ENCODE measurements around the gene ADGRV1.

The ADGRV1 gene

DNA sequence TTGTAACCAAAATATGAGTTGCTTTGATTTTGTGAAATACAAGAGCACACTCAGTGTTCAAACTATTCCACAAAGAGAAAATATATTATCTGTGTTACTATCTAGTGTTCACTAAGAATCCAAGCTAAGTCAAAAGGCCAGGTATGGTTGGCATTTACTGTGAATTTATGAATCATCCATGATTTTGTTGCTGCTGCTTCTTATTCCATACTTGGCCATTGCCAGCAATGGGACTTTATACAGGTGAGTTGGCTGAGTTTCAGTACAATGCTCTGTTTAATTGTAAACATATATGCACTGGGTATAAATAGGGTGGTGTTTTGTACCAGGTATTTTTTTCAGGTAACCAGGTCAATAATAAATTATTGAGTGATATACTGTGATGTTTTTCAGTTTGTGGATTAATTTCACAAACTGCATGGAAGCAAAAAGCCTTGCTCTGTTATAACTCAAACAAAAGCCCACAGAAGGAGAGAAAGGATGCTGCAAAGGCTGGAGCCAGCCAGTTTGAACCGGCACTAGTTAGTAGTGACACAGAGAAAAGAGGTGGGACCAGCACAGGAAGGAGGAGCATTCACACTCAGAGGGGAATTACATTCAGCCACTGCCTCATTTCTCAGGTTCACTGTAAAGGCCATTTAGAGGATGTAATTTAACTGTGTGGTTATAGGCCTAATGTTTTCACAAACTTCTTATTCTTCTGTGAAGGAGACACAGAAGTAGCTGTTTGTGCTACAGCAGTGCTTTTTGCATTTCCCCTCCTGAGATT is 381.8 kb downstream of the ADGRV1 start:
- no peak for DNase-seq (ENCODE audit: insufficient read length, low spot score)
- peak; percentile 56 for FAIRE-seq
- TF ChIP-seq, protein P1, sequence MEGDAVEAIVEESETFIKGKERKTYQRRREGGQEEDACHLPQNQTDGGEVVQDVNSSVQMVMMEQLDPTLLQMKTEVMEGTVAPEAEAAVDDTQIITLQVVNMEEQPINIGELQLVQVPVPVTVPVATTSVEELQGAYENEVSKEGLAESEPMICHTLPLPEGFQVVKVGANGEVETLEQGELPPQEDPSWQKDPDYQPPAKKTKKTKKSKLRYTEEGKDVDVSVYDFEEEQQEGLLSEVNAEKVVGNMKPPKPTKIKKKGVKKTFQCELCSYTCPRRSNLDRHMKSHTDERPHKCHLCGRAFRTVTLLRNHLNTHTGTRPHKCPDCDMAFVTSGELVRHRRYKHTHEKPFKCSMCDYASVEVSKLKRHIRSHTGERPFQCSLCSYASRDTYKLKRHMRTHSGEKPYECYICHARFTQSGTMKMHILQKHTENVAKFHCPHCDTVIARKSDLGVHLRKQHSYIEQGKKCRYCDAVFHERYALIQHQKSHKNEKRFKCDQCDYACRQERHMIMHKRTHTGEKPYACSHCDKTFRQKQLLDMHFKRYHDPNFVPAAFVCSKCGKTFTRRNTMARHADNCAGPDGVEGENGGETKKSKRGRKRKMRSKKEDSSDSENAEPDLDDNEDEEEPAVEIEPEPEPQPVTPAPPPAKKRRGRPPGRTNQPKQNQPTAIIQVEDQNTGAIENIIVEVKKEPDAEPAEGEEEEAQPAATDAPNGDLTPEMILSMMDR (IDR thresholded peaks at IDR 0.05; ENCODE audit: insufficient read depth, missing control alignments) = no peak

DNA sequence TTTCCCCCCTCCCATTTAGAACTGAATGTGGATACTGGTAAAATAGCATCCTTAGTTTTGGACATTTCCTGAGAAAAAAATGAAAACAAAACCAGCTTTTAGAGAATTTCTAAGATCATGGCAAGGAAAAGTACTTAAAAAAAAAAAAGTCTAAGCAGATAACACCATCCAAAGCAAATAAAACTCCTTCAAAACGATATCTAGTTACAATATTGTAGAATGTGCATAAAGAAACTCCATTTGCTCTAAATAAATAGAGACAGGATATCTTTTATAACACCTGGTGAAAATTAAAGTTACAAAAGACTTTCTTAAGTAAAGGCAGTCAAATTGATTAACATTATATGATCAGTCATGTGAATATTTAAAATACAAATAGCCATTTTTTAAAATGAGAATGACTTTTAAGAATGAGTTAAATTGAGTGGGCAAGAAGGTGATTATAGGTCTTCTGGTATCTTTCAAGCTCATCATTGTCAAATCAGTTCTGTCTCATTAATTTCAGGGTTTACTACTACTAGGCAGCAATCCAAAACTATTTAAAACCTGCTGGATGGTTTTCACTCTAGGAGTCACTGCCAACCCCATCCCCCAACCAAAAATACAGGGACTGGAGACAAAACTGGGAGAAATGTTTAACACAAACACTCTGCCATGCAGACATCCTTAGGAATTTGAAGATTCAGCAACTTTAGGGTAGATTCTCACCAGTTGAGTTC is 382.6 kb downstream of the ADGRV1 start:
- TF ChIP-seq, protein P1 (IDR thresholded peaks at IDR 0.05; ENCODE audit: insufficient read depth, missing control alignments) = no peak
- DNase-seq (ENCODE audit: insufficient read length, low spot score) (no peak), FAIRE-seq (no peak)

DNA sequence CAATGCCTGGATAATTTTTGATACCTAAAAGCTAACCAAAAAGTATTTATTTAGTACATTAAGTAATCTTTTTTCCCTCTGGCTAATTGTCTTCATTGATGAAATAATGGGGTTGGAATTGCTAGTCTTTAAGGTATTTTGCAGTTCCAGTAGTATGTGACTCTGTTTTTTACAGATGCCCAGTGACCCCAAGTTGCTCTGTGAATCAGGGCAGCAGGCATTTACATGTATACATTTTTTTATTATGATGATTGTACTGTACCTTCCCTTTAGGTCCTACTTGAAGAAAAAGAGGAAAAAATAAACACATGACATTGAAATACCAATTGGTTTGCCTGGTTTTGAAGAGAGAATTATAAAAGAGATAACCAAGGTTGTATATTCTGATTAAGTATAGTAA is 385.5 kb downstream of the ADGRV1 start:
- no peak for FAIRE-seq
- TF ChIP-seq, protein P1 (IDR thresholded peaks at IDR 0.05; ENCODE audit: insufficient read depth, missing control alignments) = no peak

DNA sequence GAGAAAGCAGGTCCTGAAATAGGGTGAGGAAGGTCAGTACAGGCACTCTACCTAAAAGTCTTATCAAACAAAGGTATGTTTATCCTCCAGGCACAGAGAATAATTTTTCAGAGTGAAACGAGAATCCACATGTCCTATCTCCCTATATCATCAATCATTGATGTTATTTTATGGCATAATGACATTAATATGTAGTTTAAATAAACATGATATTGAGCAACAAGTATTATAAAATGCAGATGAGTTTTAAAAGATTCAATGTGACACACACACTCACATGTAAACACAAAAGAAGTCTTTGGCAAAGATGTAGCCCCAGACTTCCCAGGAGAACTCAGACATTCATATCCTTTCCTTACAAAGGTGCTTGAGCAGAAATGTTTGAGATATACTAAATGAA is 389.1 kb downstream of the ADGRV1 start:
- TF ChIP-seq, protein P1 (IDR thresholded peaks at IDR 0.05; ENCODE audit: insufficient read depth, missing control alignments) = no peak
- DNase-seq (ENCODE audit: insufficient read length, low spot score) (no peak), FAIRE-seq (no peak)

More for the DNA sequence above, 385.5 kb downstream of the ADGRV1 start:
- no peak for DNase-seq (ENCODE audit: insufficient read length, low spot score)

- DNase-seq (ENCODE audit: insufficient read length, low spot score) = no peak
- TF ChIP-seq, protein P1 (IDR thresholded peaks at IDR 0.05; ENCODE audit: insufficient read depth, missing control alignments) = no peak
- no peak for FAIRE-seq
Observed at GRCh38 chr5:90948969-90949368, 390.4 kb downstream of the ADGRV1 start.

- DNase-seq (ENCODE audit: insufficient read length, low spot score) (no peak), FAIRE-seq (no peak)
Observed at GRCh38 chr5:90949469-90950358, 391.1 kb downstream of the ADGRV1 start.

More at GRCh38 chr5:90949469-90950358, 391.1 kb downstream of the ADGRV1 start:
- TF ChIP-seq, protein P1 (IDR thresholded peaks at IDR 0.05; ENCODE audit: insufficient read depth, missing control alignments) = no peak
